IMR-90 (cell line): ENCODE data around the gene GUCY2C. TPM values are rescaled to one million over a fixed set of nuclear protein-coding genes. Genes with fewer than 3 reads are reported as not detected.

ENCODE experiments used
- ATAC-seq: fragments of 200-7000 bp; cut with Tn5 transposase; 2 replicates; pipeline ENCODE4 v1.9.1; 2020; ENCODE audit warnings: low read depth, mild to moderate bottlenecking, moderate library complexity
- BruUV-seq: library from RNA; stranded (reverse); fragments of 400-500 nt; replicated peaks from 2 replicates; lab custom pipeline; 2021; lab: Mats Ljungman, UMichigan
- CTCF ChIA-PET: fragments of 300-600 bp; formaldehyde crosslinking; extraction: SDS; loops from one replicate; lab custom pipeline; 2021; ENCODE audit warnings: antibody characterized with exemption; lab: Yijun Ruan, JAX
- POLR2A ChIA-PET: fragments of 300-600 bp; sonication (Branson Sonifier 250); formaldehyde crosslinking; loops from one replicate; lab custom pipeline; 2022; ENCODE audit warnings: antibody characterized with exemption; ENCODE audit not compliant: unreplicated experiment; lab: Charles Lee
- DNase-seq: peaks from one replicate; pipeline ENCODE4 v3.0.0; 2013
- H2AFZ ChIP-seq: replicated peaks from 2 replicates; pipeline ENCODE3; 2013; ENCODE audit warnings: low read length, mild to moderate bottlenecking; ENCODE audit not compliant: poor library complexity
- H2AK5ac ChIP-seq: 2 replicates; pipeline ENCODE4 v1.6.1; 2013; ENCODE audit warnings: low read depth, low read length, inconsistent platforms
- H2AK9ac ChIP-seq: replicated peaks from 2 replicates; pipeline ENCODE3; 2013; ENCODE audit warnings: mild to moderate bottlenecking, low read depth, low read length, moderate library complexity; ENCODE audit not compliant: poor library complexity
- H2BK120ac ChIP-seq: 2 replicates; pipeline ENCODE4 v1.6.1; 2013; ENCODE audit warnings: low read depth, low read length, inconsistent platforms
- H2BK15ac ChIP-seq: 3 replicates; pipeline ENCODE4 v1.6.1; 2013; ENCODE audit warnings: low read depth, low read length, inconsistent platforms
- H2BK20ac ChIP-seq: 2 replicates; pipeline ENCODE4 v1.6.1; 2013; ENCODE audit warnings: low read depth, mild to moderate bottlenecking, inconsistent platforms, low read length, moderate library complexity
- H2BK5ac ChIP-seq: 2 replicates; pipeline ENCODE4 v1.6.1; 2013; ENCODE audit warnings: mild to moderate bottlenecking, low read depth, low read length, inconsistent platforms; ENCODE audit not compliant: poor library complexity, severe bottlenecking
- H3K14ac ChIP-seq: replicated peaks from 2 replicates; pipeline ENCODE4 v1.6.1; 2013; ENCODE audit warnings: low read depth, low read length, inconsistent platforms
- H3K18ac ChIP-seq: 2 replicates; pipeline ENCODE4 v1.6.1; 2013; ENCODE audit warnings: low read depth, low read length, control low read depth
- H3K23ac ChIP-seq: 2 replicates; pipeline ENCODE4 v1.6.1; 2013; ENCODE audit warnings: low read depth, low read length, inconsistent platforms
- H3K27ac ChIP-seq: 2 replicates; pipeline ENCODE4 v1.5.1; 2013; ENCODE audit warnings: mild to moderate bottlenecking, control low read depth, low read length; ENCODE audit not compliant: insufficient read depth
- H3K27me3 ChIP-seq: 2 replicates; pipeline ENCODE4 v1.6.1; 2013; ENCODE audit warnings: low read length; ENCODE audit not compliant: control insufficient read depth, insufficient read depth
- H3K36me3 ChIP-seq: 2 replicates; pipeline ENCODE4 v1.6.1; 2013; ENCODE audit warnings: low read length, mixed read lengths; ENCODE audit not compliant: control insufficient read depth, insufficient read depth
- H3K4ac ChIP-seq: 2 replicates; pipeline ENCODE4 v1.6.1; 2013; ENCODE audit warnings: low read depth, low read length, inconsistent platforms
- H3K4me1 ChIP-seq: 2 replicates; pipeline ENCODE4 v1.6.1; 2013; ENCODE audit warnings: low read length, mixed read lengths; ENCODE audit not compliant: control insufficient read depth, insufficient read depth
- H3K4me2 ChIP-seq: 2 replicates; pipeline ENCODE4 v1.6.1; 2013; ENCODE audit warnings: low read depth, mild to moderate bottlenecking, control low read depth, low read length, moderate library complexity
- H3K4me3 ChIP-seq: 2 replicates; pipeline ENCODE4 v1.5.1; 2013; ENCODE audit warnings: low read depth, mild to moderate bottlenecking, control low read depth, low read length, moderate library complexity; ENCODE audit not compliant: insufficient read depth
- H3K56ac ChIP-seq: 2 replicates; pipeline ENCODE4 v1.6.1; 2013; ENCODE audit warnings: low read length, inconsistent platforms; ENCODE audit not compliant: insufficient read depth; ENCODE audit errors: extremely low read depth
- H3K79me1 ChIP-seq, 2 experiments: 2 replicates each; pipeline ENCODE4 v1.6.1; 2013; ENCODE audit warnings: low read length in 2 of 2, inconsistent platforms in 1 of 2, low read depth in 1 of 2
- H3K9ac ChIP-seq: 2 replicates; pipeline ENCODE4 v1.6.1; 2013; ENCODE audit warnings: low read depth, low read length, control low read depth
- H3K9me1 ChIP-seq: 2 replicates; pipeline ENCODE4 v1.6.1; 2013; ENCODE audit warnings: low read length, inconsistent platforms; ENCODE audit not compliant: insufficient read depth
- H3K9me3 ChIP-seq: 2 replicates; pipeline ENCODE4 v1.6.1; 2013; ENCODE audit warnings: low read length; ENCODE audit not compliant: control insufficient read depth, insufficient read depth
- H4K20me1 ChIP-seq: 2 replicates; pipeline ENCODE4 v1.6.1; 2013; ENCODE audit warnings: low read length, inconsistent platforms; ENCODE audit not compliant: insufficient read depth
- H4K5ac ChIP-seq: 2 replicates; pipeline ENCODE4 v1.6.1; 2013; ENCODE audit warnings: mild to moderate bottlenecking, low read depth, low read length, control low read depth
- H4K8ac ChIP-seq, 2 experiments: 2 replicates each; pipeline ENCODE4 v1.6.1; 2013; ENCODE audit warnings: low read depth in 2 of 2, low read length in 2 of 2, control low read depth in 1 of 2, inconsistent platforms in 1 of 2
- H4K91ac ChIP-seq: 2 replicates; pipeline ENCODE4 v1.6.1; 2013; ENCODE audit warnings: low read depth, low read length, inconsistent platforms; ENCODE audit not compliant: insufficient read depth
- CEBPB ChIP-seq: IDR thresholded peaks from 2 replicates; pipeline ENCODE4 v1.6.1; 2012; ENCODE audit warnings: low read depth, low read length, improper control_type of control experiment
- MAFK ChIP-seq: IDR thresholded peaks from 2 replicates; pipeline ENCODE4 v1.6.1; 2012; ENCODE audit warnings: low read depth, low read length, improper control_type of control experiment
- RAD21 ChIP-seq: IDR thresholded peaks from 2 replicates; pipeline ENCODE4 v1.6.1; 2012; ENCODE audit warnings: low read length, improper control_type of control experiment
- SMC3 ChIP-seq: fragments of 150-350 bp; IDR thresholded peaks from 2 replicates; pipeline ENCODE4 v1.6.1; 2016; ENCODE audit warnings: low read depth, mild to moderate bottlenecking, antibody characterized with exemption, low read length, moderate library complexity
- WGBS, 2 experiments: methylation state at CpG; one replicate each; pipeline versions ENCODE4 v1.1.5 to v1.1.7; 2013; ENCODE audit warnings: missing lambda C conversion rate in 2 of 2; ENCODE audit not compliant: insufficient read length in 1 of 2; ENCODE audit errors: extremely low coverage in 2 of 2; 5-methylcytosine and 5-hydroxymethylcytosine counted together
- dilution Hi-C: fragments of 300-500 bp; cut with HindIII; formaldehyde crosslinking; loops from one replicate; pipeline ENCODE4 v1.14.3; 2018; ENCODE audit warnings: low sequenced_read_pairs; ENCODE audit not compliant: unreplicated experiment
- in situ Hi-C: fragments of 300-500 bp; cut with MboI; formaldehyde crosslinking; loops from 3 replicates; pipeline ENCODE4 v1.14.3; 2019; ENCODE audit warnings: low sequenced_read_pairs, inconsistent platforms, mixed read lengths
- intact Hi-C: fragments of 100-400 bp; cut with micrococcal nuclease; formaldehyde crosslinking; loops from 2 replicates; pipeline ENCODE4 v1.10.0; 2022
- polyA plus RNA-seq, 3 experiments: library from polyadenylated mRNA; depleted of rRNA; stranded (reverse); fragments of >200 nt; gene quantifications; 2 replicates each; pipeline ENCODE4 v1.2.3, GENCODE V29; 2012; ENCODE audit warnings: low replicate concordance in 1 of 3
- total RNA-seq: library from RNA; depleted of rRNA; stranded (reverse); fragments of >200 nt; gene quantifications from 2 replicates; pipeline ENCODE4 v1.2.3, GENCODE V29; 2012

The GUCY2C gene
- total and polyA plus RNA-seq, 2 of the 4 experiments (the other 2 are of a cell fraction), result not detected

- dilution Hi-C loops, result no loop called here
- BruUV-seq, result no TSS peak
These were observed 2.2 kb downstream of the GUCY2C start for GRCh38 chr12:14694145-14694714.

More at GRCh38 chr12:14694145-14694714, 2.2 kb downstream of the GUCY2C start:
- ChIA-PET POLR2A (no interaction called here), CTCF (interaction anchor here (0.5 kb wide), 1 partner anchor 951 kb away, joined by 3 read pairs; no protein-coding TSS in a partner anchor)
- H3K4me1 ChIP-seq, result no peaks in the 10 kb centered on the region
- H3K23ac ChIP-seq, result no peak overlapping the region
- no peaks in the 10 kb centered on the region for H4K20me1 ChIP-seq
- H2BK15ac ChIP-seq, result no peak overlapping the region
- H3K9ac ChIP-seq, result no peak overlapping the region
- no peaks in the 10 kb centered on the region for H3K36me3 ChIP-seq
- no peak overlapping the region for H4K5ac ChIP-seq
- H3K27me3 ChIP-seq, result no peaks in the 10 kb centered on the region; the same call in 1 of the 2 replicates
- WGBS, 2 experiments, result no CpG with 5 or more reads among the region's 3 CpGs
- no peak overlapping the region for H3K56ac ChIP-seq
- no peak overlapping the region for H2AK9ac ChIP-seq
- no peak overlapping the region for H2BK5ac ChIP-seq
- no peak overlapping the region for H3K18ac ChIP-seq
- no peak overlapping the region for H3K4ac ChIP-seq
- no peak for ATAC-seq
- no peaks in the 10 kb centered on the region for H3K79me1 ChIP-seq
- no peak overlapping the region for H3K4me3 ChIP-seq
- no peak overlapping the region for H3K27ac ChIP-seq
- intact Hi-C loops (no loop called here), in situ Hi-C loops (no loop called here)
- DNase-seq, result no peak
- H4K8ac ChIP-seq, result no peak overlapping the region
- H3K9me1 ChIP-seq, result no peaks in the 10 kb centered on the region
- no peak overlapping the region for H2BK120ac ChIP-seq
- H3K14ac ChIP-seq, result no peak overlapping the region
- TF ChIP-seq MAFK (no peak), CEBPB (no peak), SMC3 (no peak), RAD21 (no peak)
- no peak overlapping the region for H2AK5ac ChIP-seq
- no peak overlapping the region for H2AFZ ChIP-seq
- no peak overlapping the region for H2BK20ac ChIP-seq
- no peak overlapping the region for H4K91ac ChIP-seq
- H3K9me3 ChIP-seq, result no peaks in the 10 kb centered on the region
- H3K4me2 ChIP-seq, result no peak overlapping the region
